Measurements from ENCODE around the gene PTPRN2. TPM values are rescaled to one million over a fixed set of nuclear protein-coding genes. Genes with fewer than 3 reads are reported as not detected.

Gene PTPRN2
- total and polyA plus RNA-seq, 2 of the 8 experiments (the other 6 are each of a cell fraction or from before 2014, with no cell fraction given) = 2.6 to 4.5 TPM

DNA sequence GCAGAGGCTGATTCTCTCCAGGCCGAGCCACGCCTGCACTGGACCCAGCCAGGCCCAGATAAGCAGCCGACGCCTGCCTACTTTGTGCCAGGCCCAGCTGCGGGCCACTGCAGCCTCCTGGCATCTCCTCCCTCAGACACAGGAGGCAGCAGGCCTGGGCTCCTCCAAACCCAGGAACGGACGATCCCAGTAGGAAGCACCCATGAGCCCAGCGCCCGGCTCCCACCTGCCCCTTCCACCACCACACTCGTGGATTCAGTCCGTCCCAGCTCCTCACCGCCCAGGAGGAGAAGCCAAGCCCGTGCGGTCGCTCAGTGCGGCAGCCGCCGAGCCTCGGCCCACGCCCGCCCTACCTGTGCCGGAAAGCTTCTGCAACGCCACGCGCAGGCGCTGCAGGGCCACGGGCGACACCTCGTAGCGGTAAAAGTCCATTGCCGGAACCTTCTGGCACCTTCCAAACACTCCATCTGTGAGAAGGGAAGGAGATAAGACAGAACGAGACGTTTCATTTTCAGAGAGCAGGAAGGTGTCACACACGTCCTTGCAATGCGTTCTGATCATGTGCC, 271.1 kb downstream of the PTPRN2 start (continued):
- TF ChIP-seq, protein P1, sequence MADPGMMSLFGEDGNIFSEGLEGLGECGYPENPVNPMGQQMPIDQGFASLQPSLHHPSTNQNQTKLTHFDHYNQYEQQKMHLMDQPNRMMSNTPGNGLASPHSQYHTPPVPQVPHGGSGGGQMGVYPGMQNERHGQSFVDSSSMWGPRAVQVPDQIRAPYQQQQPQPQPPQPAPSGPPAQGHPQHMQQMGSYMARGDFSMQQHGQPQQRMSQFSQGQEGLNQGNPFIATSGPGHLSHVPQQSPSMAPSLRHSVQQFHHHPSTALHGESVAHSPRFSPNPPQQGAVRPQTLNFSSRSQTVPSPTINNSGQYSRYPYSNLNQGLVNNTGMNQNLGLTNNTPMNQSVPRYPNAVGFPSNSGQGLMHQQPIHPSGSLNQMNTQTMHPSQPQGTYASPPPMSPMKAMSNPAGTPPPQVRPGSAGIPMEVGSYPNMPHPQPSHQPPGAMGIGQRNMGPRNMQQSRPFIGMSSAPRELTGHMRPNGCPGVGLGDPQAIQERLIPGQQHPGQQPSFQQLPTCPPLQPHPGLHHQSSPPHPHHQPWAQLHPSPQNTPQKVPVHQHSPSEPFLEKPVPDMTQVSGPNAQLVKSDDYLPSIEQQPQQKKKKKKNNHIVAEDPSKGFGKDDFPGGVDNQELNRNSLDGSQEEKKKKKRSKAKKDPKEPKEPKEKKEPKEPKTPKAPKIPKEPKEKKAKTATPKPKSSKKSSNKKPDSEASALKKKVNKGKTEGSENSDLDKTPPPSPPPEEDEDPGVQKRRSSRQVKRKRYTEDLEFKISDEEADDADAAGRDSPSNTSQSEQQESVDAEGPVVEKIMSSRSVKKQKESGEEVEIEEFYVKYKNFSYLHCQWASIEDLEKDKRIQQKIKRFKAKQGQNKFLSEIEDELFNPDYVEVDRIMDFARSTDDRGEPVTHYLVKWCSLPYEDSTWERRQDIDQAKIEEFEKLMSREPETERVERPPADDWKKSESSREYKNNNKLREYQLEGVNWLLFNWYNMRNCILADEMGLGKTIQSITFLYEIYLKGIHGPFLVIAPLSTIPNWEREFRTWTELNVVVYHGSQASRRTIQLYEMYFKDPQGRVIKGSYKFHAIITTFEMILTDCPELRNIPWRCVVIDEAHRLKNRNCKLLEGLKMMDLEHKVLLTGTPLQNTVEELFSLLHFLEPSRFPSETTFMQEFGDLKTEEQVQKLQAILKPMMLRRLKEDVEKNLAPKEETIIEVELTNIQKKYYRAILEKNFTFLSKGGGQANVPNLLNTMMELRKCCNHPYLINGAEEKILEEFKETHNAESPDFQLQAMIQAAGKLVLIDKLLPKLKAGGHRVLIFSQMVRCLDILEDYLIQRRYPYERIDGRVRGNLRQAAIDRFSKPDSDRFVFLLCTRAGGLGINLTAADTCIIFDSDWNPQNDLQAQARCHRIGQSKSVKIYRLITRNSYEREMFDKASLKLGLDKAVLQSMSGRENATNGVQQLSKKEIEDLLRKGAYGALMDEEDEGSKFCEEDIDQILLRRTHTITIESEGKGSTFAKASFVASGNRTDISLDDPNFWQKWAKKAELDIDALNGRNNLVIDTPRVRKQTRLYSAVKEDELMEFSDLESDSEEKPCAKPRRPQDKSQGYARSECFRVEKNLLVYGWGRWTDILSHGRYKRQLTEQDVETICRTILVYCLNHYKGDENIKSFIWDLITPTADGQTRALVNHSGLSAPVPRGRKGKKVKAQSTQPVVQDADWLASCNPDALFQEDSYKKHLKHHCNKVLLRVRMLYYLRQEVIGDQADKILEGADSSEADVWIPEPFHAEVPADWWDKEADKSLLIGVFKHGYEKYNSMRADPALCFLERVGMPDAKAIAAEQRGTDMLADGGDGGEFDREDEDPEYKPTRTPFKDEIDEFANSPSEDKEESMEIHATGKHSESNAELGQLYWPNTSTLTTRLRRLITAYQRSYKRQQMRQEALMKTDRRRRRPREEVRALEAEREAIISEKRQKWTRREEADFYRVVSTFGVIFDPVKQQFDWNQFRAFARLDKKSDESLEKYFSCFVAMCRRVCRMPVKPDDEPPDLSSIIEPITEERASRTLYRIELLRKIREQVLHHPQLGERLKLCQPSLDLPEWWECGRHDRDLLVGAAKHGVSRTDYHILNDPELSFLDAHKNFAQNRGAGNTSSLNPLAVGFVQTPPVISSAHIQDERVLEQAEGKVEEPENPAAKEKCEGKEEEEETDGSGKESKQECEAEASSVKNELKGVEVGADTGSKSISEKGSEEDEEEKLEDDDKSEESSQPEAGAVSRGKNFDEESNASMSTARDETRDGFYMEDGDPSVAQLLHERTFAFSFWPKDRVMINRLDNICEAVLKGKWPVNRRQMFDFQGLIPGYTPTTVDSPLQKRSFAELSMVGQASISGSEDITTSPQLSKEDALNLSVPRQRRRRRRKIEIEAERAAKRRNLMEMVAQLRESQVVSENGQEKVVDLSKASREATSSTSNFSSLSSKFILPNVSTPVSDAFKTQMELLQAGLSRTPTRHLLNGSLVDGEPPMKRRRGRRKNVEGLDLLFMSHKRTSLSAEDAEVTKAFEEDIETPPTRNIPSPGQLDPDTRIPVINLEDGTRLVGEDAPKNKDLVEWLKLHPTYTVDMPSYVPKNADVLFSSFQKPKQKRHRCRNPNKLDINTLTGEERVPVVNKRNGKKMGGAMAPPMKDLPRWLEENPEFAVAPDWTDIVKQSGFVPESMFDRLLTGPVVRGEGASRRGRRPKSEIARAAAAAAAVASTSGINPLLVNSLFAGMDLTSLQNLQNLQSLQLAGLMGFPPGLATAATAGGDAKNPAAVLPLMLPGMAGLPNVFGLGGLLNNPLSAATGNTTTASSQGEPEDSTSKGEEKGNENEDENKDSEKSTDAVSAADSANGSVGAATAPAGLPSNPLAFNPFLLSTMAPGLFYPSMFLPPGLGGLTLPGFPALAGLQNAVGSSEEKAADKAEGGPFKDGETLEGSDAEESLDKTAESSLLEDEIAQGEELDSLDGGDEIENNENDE (IDR thresholded peaks at IDR 0.05; ENCODE audit: insufficient replicate concordance, low read length) = no peak
- TF ChIP-seq TAF1 (IDR thresholded peaks at IDR 0.05; ENCODE audit: low read depth, low read length) (no peak), NANOG (IDR thresholded peaks at IDR 0.05; ENCODE audit: insufficient read depth, low read depth, low read length, poor library complexity, severe bottlenecking) (no peak), CHD2 (IDR thresholded peaks at IDR 0.05; ENCODE audit: low read length) (no peak), POLR2A (IDR thresholded peaks at IDR 0.05; ENCODE audit: control extremely low read depth in 1 of 2, low read depth in 2 of 2, low read length in 2 of 2) (no peak), NRF1 (IDR thresholded peaks at IDR 0.05; ENCODE audit: low read depth, low read length) (no peak), FOSL1 (IDR thresholded peaks at IDR 0.05; ENCODE audit: insufficient read depth, low read depth, low read length) (no peak), KDM4A (IDR thresholded peaks at IDR 0.05; ENCODE audit: low read depth, low read length, severe bottlenecking) (no peak), EZH2 (IDR thresholded peaks at IDR 0.05; ENCODE audit: low read depth, low read length, severe bottlenecking) (no peak)
- TF ChIP-seq, protein P2, sequence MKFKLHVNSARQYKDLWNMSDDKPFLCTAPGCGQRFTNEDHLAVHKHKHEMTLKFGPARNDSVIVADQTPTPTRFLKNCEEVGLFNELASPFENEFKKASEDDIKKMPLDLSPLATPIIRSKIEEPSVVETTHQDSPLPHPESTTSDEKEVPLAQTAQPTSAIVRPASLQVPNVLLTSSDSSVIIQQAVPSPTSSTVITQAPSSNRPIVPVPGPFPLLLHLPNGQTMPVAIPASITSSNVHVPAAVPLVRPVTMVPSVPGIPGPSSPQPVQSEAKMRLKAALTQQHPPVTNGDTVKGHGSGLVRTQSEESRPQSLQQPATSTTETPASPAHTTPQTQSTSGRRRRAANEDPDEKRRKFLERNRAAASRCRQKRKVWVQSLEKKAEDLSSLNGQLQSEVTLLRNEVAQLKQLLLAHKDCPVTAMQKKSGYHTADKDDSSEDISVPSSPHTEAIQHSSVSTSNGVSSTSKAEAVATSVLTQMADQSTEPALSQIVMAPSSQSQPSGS (IDR thresholded peaks at IDR 0.05; ENCODE audit: low read length) = no peak

Measured in H1 (cell line).